GM18519 (cell line): ENCODE data around the gene MAPK8.

ENCODE experiments used
- ATAC-seq: cut with Tn5 transposase; IDR thresholded peaks from one replicate; pipeline ENCODE4 v1.9.1; 2021; ENCODE audit warnings: mild to moderate bottlenecking, moderate library complexity; ENCODE audit not compliant: unreplicated experiment, low FRiP score

Gene MAPK8

GRCh38 chr10:48456808-48457761 lies 150.6 kb downstream of the MAPK8 start:
- no peak for ATAC-seq

DNA sequence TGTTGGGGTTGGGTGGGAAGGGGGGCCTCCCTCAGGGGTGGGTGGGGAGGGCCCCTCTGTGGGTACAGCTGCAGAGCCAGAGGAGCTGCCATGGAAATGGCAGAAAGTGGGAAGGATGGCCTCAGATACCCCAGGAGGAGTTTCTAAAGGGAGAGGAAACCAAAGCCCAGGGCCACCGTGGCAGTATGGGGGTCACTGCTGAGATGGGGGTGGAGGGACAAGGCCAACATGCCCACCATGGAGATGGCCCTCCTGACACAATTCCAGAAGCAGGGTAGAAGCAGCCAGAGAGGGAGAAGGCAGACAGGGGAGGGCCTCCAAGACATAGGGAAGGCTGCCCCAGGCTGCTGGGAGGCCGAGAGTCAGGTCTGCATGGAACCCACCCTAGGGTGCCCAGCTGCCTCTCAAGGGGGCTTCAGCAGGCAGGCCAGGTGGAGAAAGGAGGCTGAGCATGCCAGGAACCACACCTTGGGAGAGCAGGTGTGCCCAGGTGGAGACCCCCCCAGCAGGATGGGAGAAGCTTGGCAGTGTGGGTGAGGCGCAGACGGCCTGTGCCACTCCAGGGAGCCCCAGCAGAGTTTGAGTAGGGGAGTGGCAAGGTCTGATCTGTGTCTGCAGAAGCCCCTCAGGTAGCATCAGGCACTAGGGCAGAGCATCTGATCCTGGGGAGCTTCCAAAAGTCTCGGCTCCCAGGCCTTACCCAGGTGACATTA lies 151.6 kb downstream of the MAPK8 start:
- no peak for ATAC-seq

GRCh38 chr10:48458662-48459048 lies 152.2 kb downstream of the MAPK8 start:
- ATAC-seq: no peak

GRCh38 chr10:48459270-48460150 lies 153.0 kb downstream of the MAPK8 start:
- ATAC-seq: no peak

- no peak for ATAC-seq
Measured at GRCh38 chr10:48460182-48460581, 153.7 kb downstream of the MAPK8 start.

DNA sequence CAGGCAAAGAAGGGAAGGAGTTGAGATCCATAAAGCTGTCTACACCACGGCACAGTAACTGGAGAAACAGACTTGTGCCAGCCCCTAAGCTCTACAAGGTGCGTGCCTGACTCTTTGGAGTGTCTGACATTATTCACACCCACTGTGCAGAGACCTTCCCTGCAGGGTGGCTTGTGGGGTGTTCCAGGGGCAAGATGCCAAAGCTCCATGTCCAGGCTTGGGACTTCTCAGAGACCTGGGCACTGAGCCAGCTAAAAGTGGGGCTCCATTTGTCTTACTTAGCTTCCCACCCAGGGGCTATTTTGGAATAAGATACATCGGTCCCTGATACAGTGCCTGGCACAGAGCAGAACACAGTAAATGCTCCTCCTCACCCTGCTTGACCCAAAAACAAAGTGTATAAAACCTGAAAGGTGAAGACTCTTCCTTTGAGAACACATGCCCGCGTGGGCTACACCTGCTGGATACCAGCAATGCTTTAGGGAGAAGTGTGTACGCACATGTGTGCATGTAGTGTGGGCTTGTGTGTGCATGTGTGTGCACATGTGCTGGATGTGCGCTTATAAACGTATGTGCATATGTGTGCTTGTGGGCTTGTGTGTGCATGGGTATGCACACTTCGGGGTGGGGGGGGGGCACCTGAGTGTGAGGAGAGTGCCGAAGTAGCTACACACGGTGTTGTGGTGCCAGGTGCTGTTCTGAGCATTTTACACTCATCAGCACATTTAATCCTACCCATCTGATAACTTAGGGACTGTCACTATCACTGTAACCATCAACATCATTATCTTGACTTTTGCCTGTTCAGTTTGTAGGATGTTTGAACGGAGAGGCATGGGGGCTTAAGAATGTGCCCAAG lies 155.4 kb downstream of the MAPK8 start:
- no peak for ATAC-seq

DNA sequence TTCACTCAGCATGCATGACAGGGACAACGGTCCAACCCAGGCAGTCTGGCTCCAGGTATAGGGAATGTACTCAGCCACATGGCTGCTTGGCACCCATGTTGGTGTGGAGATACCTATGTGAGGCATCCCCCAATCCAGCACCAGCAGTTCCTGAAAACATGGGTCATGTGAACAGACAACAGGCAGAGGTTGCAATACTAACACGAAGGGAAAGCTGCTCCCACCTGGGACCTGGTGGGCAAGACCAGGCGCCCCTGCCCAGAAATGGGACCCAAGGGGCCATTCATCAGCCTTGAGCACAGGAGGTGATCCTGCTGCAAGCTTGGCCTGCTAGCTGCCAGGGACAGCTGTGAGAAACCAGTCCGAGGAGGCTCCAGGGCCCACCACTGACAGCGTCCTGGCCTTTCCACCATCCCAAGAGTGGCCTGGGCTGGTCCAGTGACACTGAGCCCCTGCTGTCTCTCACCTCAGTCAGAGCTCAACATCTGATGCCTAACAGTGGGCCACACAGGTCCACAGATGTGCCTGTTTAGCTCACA lies 156.1 kb downstream of the MAPK8 start:
- no peak for ATAC-seq

- no peak for ATAC-seq
Measured at GRCh38 chr10:48463318-48464003, 157.0 kb downstream of the MAPK8 start.

DNA sequence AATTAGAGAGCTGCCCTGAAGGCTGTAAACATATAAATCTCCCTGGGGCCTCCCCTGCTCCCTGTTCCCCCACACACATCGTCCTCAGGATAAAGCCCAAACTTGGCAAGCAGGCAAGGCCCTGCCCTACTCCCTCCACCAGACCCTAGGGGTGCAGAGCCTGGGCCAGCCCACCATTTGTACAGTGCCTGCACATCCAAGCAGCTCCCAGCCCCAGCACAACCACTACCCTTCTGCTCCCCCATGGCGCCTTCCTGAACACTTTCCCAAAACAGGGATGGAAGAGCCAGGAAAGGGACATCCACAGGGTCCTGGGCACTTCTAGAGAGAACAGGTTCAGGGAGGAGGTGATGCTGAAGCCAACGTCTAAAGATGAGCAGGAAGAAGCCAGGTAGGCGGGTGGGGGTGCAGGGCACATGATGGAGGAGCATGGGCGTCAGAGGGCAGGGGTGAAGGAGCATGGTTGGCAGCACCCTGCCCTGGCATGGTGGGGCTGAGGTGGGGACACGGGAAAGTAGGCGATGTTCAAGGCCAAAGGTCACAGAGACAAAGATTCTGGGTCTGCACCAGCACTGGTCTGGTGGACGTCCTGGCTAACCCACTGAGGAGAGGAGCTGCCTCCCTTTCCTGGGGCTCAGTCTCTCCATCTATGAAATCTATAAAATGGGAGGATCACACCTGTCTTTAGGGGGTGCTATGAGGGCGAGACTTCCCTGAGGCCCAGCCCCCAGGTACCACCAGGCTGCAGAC lies 157.8 kb downstream of the MAPK8 start:
- ATAC-seq: no peak

DNA sequence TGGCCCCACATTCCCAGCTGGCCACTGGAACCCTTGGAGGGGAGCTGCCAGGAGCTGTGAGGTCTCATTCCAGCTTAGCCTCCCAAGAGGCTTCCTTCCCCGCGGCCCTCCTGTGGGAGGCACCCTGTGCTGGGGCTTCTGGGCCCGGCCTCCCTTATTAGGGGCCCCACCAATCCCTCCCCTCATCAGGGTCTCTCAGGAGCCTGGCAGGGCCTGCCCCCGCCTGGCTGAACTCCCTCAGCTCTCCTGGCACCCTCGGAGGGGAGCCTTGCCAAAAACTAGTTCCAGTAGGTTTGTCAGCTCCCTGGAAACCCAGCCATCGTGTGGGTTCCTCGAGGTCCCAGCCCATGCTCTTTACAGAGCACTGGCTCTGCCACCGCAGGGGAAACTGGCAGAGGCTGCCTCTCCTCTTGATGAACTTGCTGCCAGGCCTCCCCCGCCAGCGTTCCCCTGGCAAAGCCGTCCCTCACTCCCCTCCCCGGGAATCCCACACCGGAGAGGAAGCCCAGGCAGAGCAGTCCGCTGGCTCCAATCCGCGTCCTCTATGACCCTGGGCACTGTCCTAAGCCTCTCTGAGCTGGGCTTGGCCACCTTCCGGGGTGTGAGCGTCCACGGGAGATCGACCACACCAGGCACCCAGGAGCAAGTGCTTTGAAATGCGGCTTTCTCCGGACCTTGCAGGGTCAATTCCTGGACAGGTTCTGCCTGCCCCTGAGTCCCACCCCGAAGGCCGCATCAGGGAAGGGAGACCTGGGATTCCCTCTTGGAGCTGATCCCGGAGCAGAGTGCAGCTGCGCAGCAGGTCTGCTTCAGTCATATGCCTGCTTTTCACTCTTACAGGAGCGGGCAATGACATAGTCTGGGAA lies 158.6 kb downstream of the MAPK8 start:
- ATAC-seq: no peak

GRCh38 chr10:48465860-48466521 lies 159.5 kb downstream of the MAPK8 start:
- ATAC-seq: no peak

DNA sequence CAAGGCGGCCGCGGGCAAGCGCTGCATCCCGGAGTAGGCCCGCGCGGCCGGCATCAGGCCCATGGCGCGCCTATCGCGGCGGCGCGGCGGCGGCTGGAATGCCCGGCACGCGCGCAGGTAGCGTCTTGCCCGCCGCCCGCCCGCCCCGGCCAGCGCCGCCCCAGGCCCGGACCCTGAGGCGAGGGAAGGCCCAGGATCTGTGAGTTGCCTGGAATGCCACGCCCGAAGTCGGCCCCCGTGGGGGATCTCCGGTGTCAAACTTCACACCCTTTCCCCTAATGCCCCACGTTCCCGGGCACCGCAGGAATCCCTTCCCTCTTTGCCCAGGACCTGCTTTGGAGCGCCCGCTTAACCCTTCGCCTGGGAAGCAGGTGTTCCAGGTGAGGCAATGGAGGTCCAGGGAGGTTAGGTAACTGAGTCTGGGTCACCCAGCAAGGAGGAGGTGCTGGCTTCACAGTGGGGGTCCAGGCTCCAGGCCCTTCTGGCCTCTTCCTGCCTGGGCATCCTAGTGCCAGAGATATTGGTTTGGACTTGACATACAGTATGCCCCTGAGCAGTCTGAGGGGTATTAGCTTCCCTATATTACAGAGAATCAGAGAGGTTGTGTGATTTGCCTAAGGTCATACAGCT lies 160.2 kb downstream of the MAPK8 start:
- ATAC-seq: no peak

GRCh38 chr10:48467669-48468068 lies 161.2 kb downstream of the MAPK8 start:
- no peak for ATAC-seq

DNA sequence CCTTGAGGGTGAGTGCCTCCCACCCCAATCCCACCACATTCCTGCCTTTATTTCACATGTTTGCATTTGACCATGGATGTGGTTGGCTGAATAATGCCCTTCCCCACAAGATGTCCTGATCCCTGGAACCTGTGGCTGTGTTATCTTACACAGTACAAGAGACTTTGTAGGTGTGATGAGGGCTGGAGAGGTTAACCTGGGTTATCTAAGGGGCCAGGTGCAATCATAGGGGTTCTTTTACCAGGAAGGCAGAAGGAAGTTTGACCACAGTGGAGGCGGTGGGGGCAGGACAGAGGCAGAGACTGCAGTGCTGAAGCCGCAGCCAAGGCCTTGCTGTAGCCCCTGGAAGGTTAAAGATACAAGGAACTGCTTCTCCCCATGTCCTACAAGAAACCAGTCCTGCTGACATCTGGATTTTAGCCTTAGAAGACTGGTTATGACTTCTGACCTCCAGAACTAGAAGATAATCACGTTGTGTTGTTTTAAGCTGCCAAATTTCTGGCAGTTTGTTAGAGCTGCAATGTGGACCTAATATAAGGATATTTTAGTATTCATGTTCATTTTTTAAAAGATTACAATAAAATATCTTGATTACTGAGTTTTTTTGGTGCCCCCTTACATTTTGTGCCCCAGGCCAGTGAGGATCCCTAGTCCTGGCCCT lies 161.8 kb downstream of the MAPK8 start:
- ATAC-seq: no peak

GRCh38 chr10:48468866-48469511 lies 162.5 kb downstream of the MAPK8 start:
- ATAC-seq: no peak
